ENCODE results near the gene FAM229B.

DNA sequence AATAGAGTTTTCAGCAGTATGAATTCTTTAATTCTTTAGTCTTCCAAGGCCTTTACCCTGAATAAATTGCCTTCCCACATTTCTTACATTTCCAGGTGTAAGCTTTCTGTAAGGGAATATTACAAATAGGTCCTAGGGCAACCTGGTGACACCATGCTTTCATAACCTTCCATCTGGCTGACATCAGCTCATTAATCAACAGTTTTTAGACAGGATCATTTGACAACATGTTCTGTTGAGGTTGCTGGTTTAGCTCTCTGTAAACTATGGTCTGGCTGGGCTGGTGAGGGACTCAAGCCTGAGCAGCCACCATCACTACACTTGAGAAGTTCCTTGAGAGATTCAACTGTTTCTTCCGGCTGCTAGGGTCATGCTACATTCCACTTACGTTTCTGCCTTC lies 19.2 kb downstream of the FAM229B start:
- TF ChIP-seq EZH2 (IDR thresholded peaks at IDR 0.05; ENCODE audit: insufficient read depth, poor library complexity, severe bottlenecking) (no peak), EZH2phosphoT487 (IDR thresholded peaks at IDR 0.05; ENCODE audit: insufficient read depth, low read depth) (no peak)
